IMR-90 (cell line): ENCODE measurements around the gene MYO9A. TPM values are rescaled to one million over a fixed set of nuclear protein-coding genes. Genes with fewer than 3 reads are reported as not detected.

Source experiments
- ATAC-seq: fragments of 200-7000 bp; cut with Tn5 transposase; 2 replicates; pipeline ENCODE4 v1.9.1; 2020; ENCODE audit warnings: low read depth, mild to moderate bottlenecking, moderate library complexity
- BruUV-seq: library from RNA; stranded (reverse); fragments of 400-500 nt; replicated peaks from 2 replicates; lab custom pipeline; 2021; lab: Mats Ljungman, UMichigan
- CTCF ChIA-PET: fragments of 300-600 bp; formaldehyde crosslinking; extraction: SDS; loops from one replicate; lab custom pipeline; 2021; ENCODE audit warnings: antibody characterized with exemption; lab: Yijun Ruan, JAX
- POLR2A ChIA-PET: fragments of 300-600 bp; sonication (Branson Sonifier 250); formaldehyde crosslinking; loops from one replicate; lab custom pipeline; 2022; ENCODE audit warnings: antibody characterized with exemption; ENCODE audit not compliant: unreplicated experiment; lab: Charles Lee
- DNase-seq: peaks from one replicate; pipeline ENCODE4 v3.0.0; 2013
- H2AFZ ChIP-seq: replicated peaks from 2 replicates; pipeline ENCODE3; 2013; ENCODE audit warnings: low read length, mild to moderate bottlenecking; ENCODE audit not compliant: poor library complexity
- H2AK5ac ChIP-seq: 2 replicates; pipeline ENCODE4 v1.6.1; 2013; ENCODE audit warnings: low read depth, low read length, inconsistent platforms
- H2AK9ac ChIP-seq: replicated peaks from 2 replicates; pipeline ENCODE3; 2013; ENCODE audit warnings: mild to moderate bottlenecking, low read depth, low read length, moderate library complexity; ENCODE audit not compliant: poor library complexity
- H2BK120ac ChIP-seq: 2 replicates; pipeline ENCODE4 v1.6.1; 2013; ENCODE audit warnings: low read depth, low read length, inconsistent platforms
- H2BK15ac ChIP-seq: 3 replicates; pipeline ENCODE4 v1.6.1; 2013; ENCODE audit warnings: low read depth, low read length, inconsistent platforms
- H2BK20ac ChIP-seq: 2 replicates; pipeline ENCODE4 v1.6.1; 2013; ENCODE audit warnings: low read depth, mild to moderate bottlenecking, inconsistent platforms, low read length, moderate library complexity
- H2BK5ac ChIP-seq: 2 replicates; pipeline ENCODE4 v1.6.1; 2013; ENCODE audit warnings: mild to moderate bottlenecking, low read depth, low read length, inconsistent platforms; ENCODE audit not compliant: poor library complexity, severe bottlenecking
- H3K14ac ChIP-seq: replicated peaks from 2 replicates; pipeline ENCODE4 v1.6.1; 2013; ENCODE audit warnings: low read depth, low read length, inconsistent platforms
- H3K18ac ChIP-seq: 2 replicates; pipeline ENCODE4 v1.6.1; 2013; ENCODE audit warnings: low read depth, low read length, control low read depth
- H3K23ac ChIP-seq: 2 replicates; pipeline ENCODE4 v1.6.1; 2013; ENCODE audit warnings: low read depth, low read length, inconsistent platforms
- H3K27ac ChIP-seq: 2 replicates; pipeline ENCODE4 v1.5.1; 2013; ENCODE audit warnings: mild to moderate bottlenecking, control low read depth, low read length; ENCODE audit not compliant: insufficient read depth
- H3K27me3 ChIP-seq: 2 replicates; pipeline ENCODE4 v1.6.1; 2013; ENCODE audit warnings: low read length; ENCODE audit not compliant: control insufficient read depth, insufficient read depth
- H3K36me3 ChIP-seq: 2 replicates; pipeline ENCODE4 v1.6.1; 2013; ENCODE audit warnings: low read length, mixed read lengths; ENCODE audit not compliant: control insufficient read depth, insufficient read depth
- H3K4ac ChIP-seq: 2 replicates; pipeline ENCODE4 v1.6.1; 2013; ENCODE audit warnings: low read depth, low read length, inconsistent platforms
- H3K4me1 ChIP-seq: 2 replicates; pipeline ENCODE4 v1.6.1; 2013; ENCODE audit warnings: low read length, mixed read lengths; ENCODE audit not compliant: control insufficient read depth, insufficient read depth
- H3K4me2 ChIP-seq: 2 replicates; pipeline ENCODE4 v1.6.1; 2013; ENCODE audit warnings: low read depth, mild to moderate bottlenecking, control low read depth, low read length, moderate library complexity
- H3K4me3 ChIP-seq: 2 replicates; pipeline ENCODE4 v1.5.1; 2013; ENCODE audit warnings: low read depth, mild to moderate bottlenecking, control low read depth, low read length, moderate library complexity; ENCODE audit not compliant: insufficient read depth
- H3K56ac ChIP-seq: 2 replicates; pipeline ENCODE4 v1.6.1; 2013; ENCODE audit warnings: low read length, inconsistent platforms; ENCODE audit not compliant: insufficient read depth; ENCODE audit errors: extremely low read depth
- H3K79me1 ChIP-seq, 2 experiments: 2 replicates each; pipeline ENCODE4 v1.6.1; 2013; ENCODE audit warnings: low read length in 2 of 2, inconsistent platforms in 1 of 2, low read depth in 1 of 2
- H3K9ac ChIP-seq: 2 replicates; pipeline ENCODE4 v1.6.1; 2013; ENCODE audit warnings: low read depth, low read length, control low read depth
- H3K9me1 ChIP-seq: 2 replicates; pipeline ENCODE4 v1.6.1; 2013; ENCODE audit warnings: low read length, inconsistent platforms; ENCODE audit not compliant: insufficient read depth
- H3K9me3 ChIP-seq: 2 replicates; pipeline ENCODE4 v1.6.1; 2013; ENCODE audit warnings: low read length; ENCODE audit not compliant: control insufficient read depth, insufficient read depth
- H4K20me1 ChIP-seq: 2 replicates; pipeline ENCODE4 v1.6.1; 2013; ENCODE audit warnings: low read length, inconsistent platforms; ENCODE audit not compliant: insufficient read depth
- H4K5ac ChIP-seq: 2 replicates; pipeline ENCODE4 v1.6.1; 2013; ENCODE audit warnings: mild to moderate bottlenecking, low read depth, low read length, control low read depth
- H4K8ac ChIP-seq, 2 experiments: 2 replicates each; pipeline ENCODE4 v1.6.1; 2013; ENCODE audit warnings: low read depth in 2 of 2, low read length in 2 of 2, control low read depth in 1 of 2, inconsistent platforms in 1 of 2
- H4K91ac ChIP-seq: 2 replicates; pipeline ENCODE4 v1.6.1; 2013; ENCODE audit warnings: low read depth, low read length, inconsistent platforms; ENCODE audit not compliant: insufficient read depth
- BHLHE40 ChIP-seq: fragments of 150-350 bp; IDR thresholded peaks from 2 replicates; pipeline ENCODE4 v1.6.1; 2016; ENCODE audit warnings: mild to moderate bottlenecking, low read depth, low read length
- CEBPB ChIP-seq: IDR thresholded peaks from 2 replicates; pipeline ENCODE4 v1.6.1; 2012; ENCODE audit warnings: low read depth, low read length, improper control_type of control experiment
- CHD1 ChIP-seq: IDR thresholded peaks from 2 replicates; pipeline ENCODE4 v1.6.1; 2012; ENCODE audit warnings: low read depth, low read length, improper control_type of control experiment
- MAFK ChIP-seq: IDR thresholded peaks from 2 replicates; pipeline ENCODE4 v1.6.1; 2012; ENCODE audit warnings: low read depth, low read length, improper control_type of control experiment
- MAZ ChIP-seq: IDR thresholded peaks from 2 replicates; pipeline ENCODE4 v1.6.1; 2012; ENCODE audit warnings: low read depth, mild to moderate bottlenecking, low read length, improper control_type of control experiment, moderate library complexity, borderline replicate concordance
- MXI1 ChIP-seq: IDR thresholded peaks from 2 replicates; pipeline ENCODE4 v1.6.1; 2012; ENCODE audit warnings: low read depth, mild to moderate bottlenecking, low read length, moderate library complexity, borderline replicate concordance
- NFE2L2 ChIP-seq: fragments of 150-350 bp; IDR thresholded peaks from 2 replicates; pipeline ENCODE4 v1.6.1; 2016; ENCODE audit warnings: low read depth, mild to moderate bottlenecking, low read length
- POLR2A ChIP-seq: IDR thresholded peaks from 2 replicates; pipeline ENCODE4 v1.6.1; 2012; ENCODE audit warnings: mild to moderate bottlenecking, low read depth, low read length
- RAD21 ChIP-seq: IDR thresholded peaks from 2 replicates; pipeline ENCODE4 v1.6.1; 2012; ENCODE audit warnings: low read length, improper control_type of control experiment
- SMC3 ChIP-seq: fragments of 150-350 bp; IDR thresholded peaks from 2 replicates; pipeline ENCODE4 v1.6.1; 2016; ENCODE audit warnings: low read depth, mild to moderate bottlenecking, antibody characterized with exemption, low read length, moderate library complexity
- dilution Hi-C: fragments of 300-500 bp; cut with HindIII; formaldehyde crosslinking; loops from one replicate; pipeline ENCODE4 v1.14.3; 2018; ENCODE audit warnings: low sequenced_read_pairs; ENCODE audit not compliant: unreplicated experiment
- in situ Hi-C: fragments of 300-500 bp; cut with MboI; formaldehyde crosslinking; loops from 3 replicates; pipeline ENCODE4 v1.14.3; 2019; ENCODE audit warnings: low sequenced_read_pairs, inconsistent platforms, mixed read lengths
- intact Hi-C: fragments of 100-400 bp; cut with micrococcal nuclease; formaldehyde crosslinking; loops from 2 replicates; pipeline ENCODE4 v1.10.0; 2022
- polyA plus RNA-seq, 3 experiments: library from polyadenylated mRNA; depleted of rRNA; stranded (reverse); fragments of >200 nt; gene quantifications; 2 replicates each; pipeline ENCODE4 v1.2.3, GENCODE V29; 2012; ENCODE audit warnings: low replicate concordance in 1 of 3
- total RNA-seq: library from RNA; depleted of rRNA; stranded (reverse); fragments of >200 nt; gene quantifications from 2 replicates; pipeline ENCODE4 v1.2.3, GENCODE V29; 2012

MYO9A gene
- total and polyA plus RNA-seq, 2 of the 4 experiments (the other 2 are of a cell fraction) = 6.0 to 49.5 TPM

DNA sequence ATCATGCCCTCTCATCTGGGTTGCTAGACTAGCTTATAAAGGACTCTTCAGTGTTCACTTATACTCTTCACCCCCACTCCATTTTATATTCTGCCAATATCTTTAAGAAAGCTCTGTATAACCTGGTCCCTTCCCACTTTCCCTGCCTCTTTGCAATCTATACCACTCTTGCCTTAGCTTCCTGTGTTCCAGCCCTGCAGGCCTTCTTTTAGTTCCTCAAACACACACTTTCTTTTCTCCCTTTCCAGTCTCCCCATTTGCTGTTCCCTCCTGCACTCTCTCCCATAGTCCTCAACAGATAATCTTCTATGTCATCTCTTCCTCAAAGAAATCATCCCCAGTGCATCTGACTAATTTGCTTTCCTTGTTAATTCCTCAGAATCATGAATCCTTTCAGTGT, 29.0 kb upstream of the MYO9A start:
- H3K18ac ChIP-seq = no peak overlapping the region
- H2BK15ac ChIP-seq = no peak overlapping the region
- DNase-seq = no peak
- H3K9me1 ChIP-seq = no peaks in the 10 kb centered on the region
- no peaks in the 10 kb centered on the region for H3K79me1 ChIP-seq
- H2AFZ ChIP-seq = no peak overlapping the region
- no peak overlapping the region for H3K4me3 ChIP-seq
- H2AK5ac ChIP-seq = no peak overlapping the region
- H2AK9ac ChIP-seq = no peak overlapping the region
- no peak overlapping the region for H3K23ac ChIP-seq
- BruUV-seq = no TSS peak
- in situ Hi-C loops (no loop called here), intact Hi-C loops (no loop called here), dilution Hi-C loops (no loop called here)
- H3K9me3 ChIP-seq = no peaks in the 10 kb centered on the region
- H3K56ac ChIP-seq = no peak overlapping the region
- no peak for TF ChIP-seq MAFK
- TF ChIP-seq NFE2L2 = no peak
- no peak for TF ChIP-seq BHLHE40
- TF ChIP-seq CHD1 = no peak
- TF ChIP-seq CEBPB = no peak
- no peak for TF ChIP-seq RAD21
- TF ChIP-seq MAZ = no peak
- TF ChIP-seq POLR2A = no peak
- no peak for TF ChIP-seq SMC3
- TF ChIP-seq MXI1 = no peak
- no peak overlapping the region for H2BK5ac ChIP-seq
- no peak overlapping the region for H3K27ac ChIP-seq
- H4K5ac ChIP-seq = no peak overlapping the region
- ChIA-PET POLR2A (no interaction called here), CTCF (interaction anchor here (1.5 kb wide), 1 partner anchor 9 kb away, joined by 4 read pairs; no protein-coding TSS in a partner anchor)
- H3K4ac ChIP-seq = no peak overlapping the region
- H4K91ac ChIP-seq = no peak overlapping the region
- no peak overlapping the region for H3K4me2 ChIP-seq
- H3K9ac ChIP-seq = no peak overlapping the region
- H3K36me3 ChIP-seq = no peaks in the 10 kb centered on the region
- H2BK120ac ChIP-seq = no peak overlapping the region
- no peak overlapping the region for H4K8ac ChIP-seq
- no peaks in the 10 kb centered on the region for H4K20me1 ChIP-seq
- H2BK20ac ChIP-seq = no peak overlapping the region
- no peaks in the 10 kb centered on the region for H3K4me1 ChIP-seq
- ATAC-seq = no peak
- no peaks in the 10 kb centered on the region for H3K27me3 ChIP-seq
- no peak overlapping the region for H3K14ac ChIP-seq
